Omental fat pad (tissue), 4 donors: ENCODE data around the gene HBM. TPM values are rescaled to one million over a fixed set of nuclear protein-coding genes. Genes with fewer than 3 reads are reported as not detected.
A peak's percentile ranks its signal among the peaks of the same experiment; 100 is the strongest.

Source experiments
- ATAC-seq: fragments of 150-250 bp; one replicate; pipeline ENCODE4 v1.9.1; 2016; ENCODE audit warnings: mild to moderate bottlenecking, moderate library complexity; ENCODE audit not compliant: low FRiP score
- DNase-seq: peaks from one replicate; pipeline ENCODE4 v3.0.0-alpha.2; 2019; ENCODE audit warnings: low spot score
- CTCF ChIP-seq, 3 donors: fragments of 450-650 bp; IDR thresholded peaks; one replicate each; pipeline ENCODE4 v1.5.1; 2016 to 2017; ENCODE audit warnings: antibody characterized with exemption in 3 of 3, mild to moderate bottlenecking in 3 of 3, moderate library complexity in 2 of 3
- total RNA-seq, 4 donors: library from RNA; depleted of rRNA; stranded (reverse); fragments of >200 nt; gene quantifications; one replicate each; pipeline ENCODE4 v1.1.0, GENCODE V29; 2016

HBM gene
- total RNA-seq, 4 donors from 2014 or later: not detected

GRCh38 chr16:180101-180675, 14.4 kb downstream of the HBM start, which contains the start of gene HBQ1:
Gene HBQ1 (plus strand): TSS chr16:180459. CDS start chr16:180487, 28 bp downstream.
- DNase-seq: no peak
- no peak for TF ChIP-seq CTCF (IDR thresholded peaks at IDR 0.05)

GRCh38 chr16:180681-181564, 15.1 kb downstream of the HBM start:
- no peak for TF ChIP-seq CTCF (IDR thresholded peaks at IDR 0.05)
- ATAC-seq: peak; percentile 57
- DNase-seq: no peak

More at GRCh38 chr16:180101-180675, 14.4 kb downstream of the HBM start, which contains the start of gene HBQ1:
- ATAC-seq: no peak

- ATAC-seq: no peak
- peak in 2 of 3 donors; percentile 59 to 90 for TF ChIP-seq CTCF (IDR thresholded peaks at IDR 0.05)
- peak; percentile 64 for DNase-seq
Observed at GRCh38 chr16:181565-182021, 15.8 kb downstream of the HBM start.

GRCh38 chr16:183005-183404, 17.2 kb downstream of the HBM start:
- no peak for TF ChIP-seq CTCF (IDR thresholded peaks at IDR 0.05)
- no peak for DNase-seq
- ATAC-seq: no peak

- DNase-seq (no peak), ATAC-seq (no peak)
- TF ChIP-seq CTCF (IDR thresholded peaks at IDR 0.05): no peak
Observed at GRCh38 chr16:185213-185612, 19.4 kb downstream of the HBM start.

- no peak for DNase-seq
- no peak for TF ChIP-seq CTCF (IDR thresholded peaks at IDR 0.05)
Observed at GRCh38 chr16:185691-186090, 19.9 kb downstream of the HBM start.

More at GRCh38 chr16:185691-186090, 19.9 kb downstream of the HBM start:
- ATAC-seq: no peak
